WTC11 (cell line): Measurements from ENCODE around the gene RASD1.

Experiments
- CREB1 ChIP-seq: sonication (generic); formaldehyde crosslinking; IDR thresholded peaks from 2 replicates; pipeline ENCODE4 v1.8.0; 2023; ENCODE audit warnings: mild to moderate bottlenecking, missing genetic modification reagents
- NFYB ChIP-seq: sonication (generic); formaldehyde crosslinking; conservative IDR thresholded peaks from 2 replicates; pipeline ENCODE4 v1.8.0; 2022; ENCODE audit warnings: low read depth, missing genetic modification reagents

DNA sequence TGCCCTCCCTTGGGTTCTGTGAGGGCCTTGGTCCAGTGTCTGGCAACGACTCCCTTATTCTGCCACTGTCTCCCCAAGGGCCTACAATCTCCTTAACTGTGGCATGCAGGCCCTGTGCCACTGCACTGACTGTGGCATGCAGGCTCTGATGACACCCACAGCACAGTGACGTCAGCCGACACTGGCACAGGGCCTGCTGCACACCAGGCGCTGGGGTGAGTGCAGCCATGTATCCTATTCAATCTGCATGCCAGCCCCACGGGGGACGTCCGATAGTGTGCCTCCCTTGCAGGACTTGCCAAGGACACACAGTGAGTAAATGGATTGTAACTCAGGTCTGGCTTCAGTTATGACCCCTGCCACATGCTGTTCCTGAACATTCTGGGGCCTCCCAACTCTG is 39.8 kb upstream of the RASD1 start:
- TF ChIP-seq NFYB (CRISPR knock-in tag) (no peak), CREB1 (CRISPR knock-in tag) (no peak)
